Ishikawa (cell line): ENCODE data around the gene ACACA.

ENCODE experiments used
- CEBPB ChIP-seq: IDR thresholded peaks from 2 replicates; pipeline ENCODE4 v1.6.1; 2012
- CREB1 ChIP-seq: IDR thresholded peaks from 2 replicates; pipeline ENCODE4 v1.6.1; 2012; ENCODE audit warnings: low read depth
- EGR1 ChIP-seq: IDR thresholded peaks from 2 replicates; pipeline ENCODE4 v1.6.1; 2012
- EP300 ChIP-seq: IDR thresholded peaks from 2 replicates; pipeline ENCODE4 v1.6.1; 2012; ENCODE audit warnings: borderline replicate concordance
- FOXM1 ChIP-seq: IDR thresholded peaks from 2 replicates; pipeline ENCODE4 v1.6.1; 2012; ENCODE audit warnings: low read depth, borderline replicate concordance
- MAX ChIP-seq: IDR thresholded peaks from 2 replicates; pipeline ENCODE4 v1.6.1; 2012
- NFIC ChIP-seq: IDR thresholded peaks from 2 replicates; pipeline ENCODE4 v1.6.1; 2012
- RAD21 ChIP-seq: IDR thresholded peaks from 2 replicates; pipeline ENCODE4 v1.6.1; 2012; ENCODE audit warnings: low read depth
- REST ChIP-seq: IDR thresholded peaks from 2 replicates; pipeline ENCODE4 v1.6.1; 2012; ENCODE audit warnings: low read depth, mild to moderate bottlenecking
- TAF1 ChIP-seq: IDR thresholded peaks from 2 replicates; pipeline ENCODE4 v1.6.1; 2012; ENCODE audit warnings: low read depth, mild to moderate bottlenecking
- TCF12 ChIP-seq: IDR thresholded peaks from 2 replicates; pipeline ENCODE4 v1.6.1; 2012; ENCODE audit warnings: low read depth
- TEAD4 ChIP-seq: IDR thresholded peaks from 2 replicates; pipeline ENCODE4 v1.6.1; 2012
- USF1 ChIP-seq: IDR thresholded peaks from 2 replicates; pipeline ENCODE4 v1.6.1; 2012
- YY1 ChIP-seq: IDR thresholded peaks from 2 replicates; pipeline ENCODE4 v1.6.1; 2012; ENCODE audit warnings: low read depth
- ZBTB7A ChIP-seq: IDR thresholded peaks from 2 replicates; pipeline ENCODE4 v1.6.1; 2012; ENCODE audit warnings: low read depth

ACACA gene

GRCh38 chr17:37065486-37066321 lies 340.9 kb downstream of the ACACA start:
- TF ChIP-seq TEAD4 (no peak), YY1 (no peak), REST (no peak), RAD21 (no peak), CEBPB (no peak), FOXM1 (no peak), EGR1 (no peak), NFIC (no peak), CREB1 (no peak), MAX (no peak), USF1 (no peak), EP300 (no peak), ZBTB7A (no peak), TCF12 (no peak), TAF1 (no peak)

DNA sequence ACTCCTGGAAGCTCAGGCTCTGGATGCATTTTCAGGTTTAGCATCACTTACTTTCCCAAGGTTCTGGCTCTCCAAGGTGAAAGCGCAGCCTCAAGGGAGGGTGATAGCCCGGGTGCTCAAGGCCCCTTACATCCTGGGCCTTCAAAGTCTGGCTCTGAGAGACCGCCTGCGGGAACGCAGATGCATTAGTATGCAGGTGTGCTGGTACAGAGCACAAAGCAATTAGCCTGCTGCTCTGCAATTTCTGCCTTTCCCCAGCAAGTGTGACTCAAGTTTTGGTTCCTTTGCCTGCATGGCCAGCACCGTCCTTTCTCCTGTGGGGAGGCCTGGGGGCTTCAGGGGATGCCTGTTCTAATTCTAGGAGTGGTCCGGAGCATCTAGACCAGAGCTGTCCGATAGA lies 341.7 kb downstream of the ACACA start:
- no peak for TF ChIP-seq CREB1

DNA sequence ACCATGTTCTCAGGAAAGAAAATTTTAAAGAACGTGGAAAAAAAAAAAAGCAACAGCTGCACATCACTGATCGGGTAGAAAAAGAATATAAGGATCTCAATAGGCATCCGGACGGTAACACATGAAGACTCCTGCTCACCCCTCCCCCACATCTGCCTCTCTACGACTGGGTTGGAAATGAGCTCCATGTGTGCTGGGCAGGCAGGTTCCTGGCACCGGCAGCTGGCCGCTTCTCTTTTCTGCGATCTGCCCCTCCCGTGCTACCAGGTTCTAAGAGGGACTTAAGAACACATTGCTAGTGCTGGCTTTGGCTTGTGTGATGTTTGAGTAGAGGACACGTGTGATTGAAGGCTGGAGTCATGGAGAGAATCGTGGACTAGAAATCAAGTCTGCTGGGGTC lies 342.4 kb downstream of the ACACA start:
- no peak for TF ChIP-seq RAD21
- TF ChIP-seq TCF12: no peak
- no peak for TF ChIP-seq EP300
- TF ChIP-seq MAX: no peak
- no peak for TF ChIP-seq CEBPB
- no peak for TF ChIP-seq YY1
- TF ChIP-seq TAF1: no peak
- no peak for TF ChIP-seq ZBTB7A
- TF ChIP-seq CREB1: no peak
- no peak for TF ChIP-seq NFIC
- no peak for TF ChIP-seq REST
- TF ChIP-seq TEAD4: no peak
- no peak for TF ChIP-seq EGR1
- TF ChIP-seq FOXM1: no peak
- no peak for TF ChIP-seq USF1

- no peak for TF ChIP-seq MAX
- TF ChIP-seq ZBTB7A: no peak
- TF ChIP-seq EGR1: no peak
- TF ChIP-seq TEAD4: no peak
- TF ChIP-seq TCF12: no peak
- TF ChIP-seq CEBPB: no peak
- TF ChIP-seq FOXM1: no peak
- TF ChIP-seq NFIC: no peak
- TF ChIP-seq EP300: no peak
- TF ChIP-seq YY1: no peak
- TF ChIP-seq REST: no peak
- no peak for TF ChIP-seq USF1
Observed at GRCh38 chr17:37062021-37062420, 344.6 kb downstream of the ACACA start.
